Activated naive CD4-positive, alpha-beta T cell treated with anti-CD3 and anti-CD28 coated beads, Interleukin-2, amount 50 U/mL, for 24 hours (primary cell): ENCODE measurements around the gene PPP1R12B.
"Not testable (repeated sequence)": the region's sequence is repeated elsewhere in the genome, so short reads cannot be mapped to it uniquely, and the experiment has no call there.

Experiments
- H3K27ac Mint-ChIP-seq: one replicate; pipeline ENCODE4 v1.8.0; 2021; ENCODE audit warnings: mild to moderate bottlenecking, mixed read lengths
- H3K27me3 Mint-ChIP-seq: one replicate; pipeline ENCODE4 v1.8.0; 2021; ENCODE audit warnings: mixed read lengths
- H3K36me3 Mint-ChIP-seq: one replicate; pipeline ENCODE4 v1.8.0; 2021; ENCODE audit warnings: mixed read lengths
- H3K4me1 Mint-ChIP-seq: one replicate; pipeline ENCODE4 v1.8.0; 2021; ENCODE audit warnings: mixed read lengths
- H3K4me3 Mint-ChIP-seq: one replicate; pipeline ENCODE4 v1.8.0; 2021; ENCODE audit warnings: mild to moderate bottlenecking, mixed read lengths
- H3K9me3 Mint-ChIP-seq: one replicate; pipeline ENCODE4 v1.8.0; 2021; ENCODE audit warnings: mixed read lengths

The PPP1R12B gene

DNA sequence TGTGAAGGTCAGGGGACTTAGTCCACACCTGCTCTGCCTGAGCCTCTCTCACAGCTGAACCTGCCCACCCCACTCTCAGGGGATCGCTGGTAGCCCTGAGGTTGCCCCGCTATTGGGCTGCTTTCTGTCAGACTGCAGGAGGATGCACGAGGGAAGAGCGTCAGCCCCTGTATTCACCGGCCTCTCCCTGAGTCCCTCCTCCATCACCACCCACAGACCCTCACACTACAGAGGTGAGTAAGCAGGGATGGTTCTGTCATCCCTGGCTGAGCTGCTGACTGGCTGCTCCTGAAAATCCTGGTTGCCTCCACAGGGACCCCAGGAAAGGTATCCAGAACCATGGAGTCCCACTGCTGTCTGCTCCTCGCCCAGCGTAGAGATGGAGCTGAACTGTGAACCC, 243.0 kb downstream of the PPP1R12B start:
- Mint-ChIP-seq H3K4me1 (no peaks in the 10 kb centered on the region), H3K4me3 (no peak overlapping the region), H3K27ac (no peak overlapping the region), H3K36me3 (peaks cover 3% of the 10 kb centered on the region), H3K27me3 (no peaks in the 10 kb centered on the region), H3K9me3 (no peaks in the 10 kb centered on the region)

DNA sequence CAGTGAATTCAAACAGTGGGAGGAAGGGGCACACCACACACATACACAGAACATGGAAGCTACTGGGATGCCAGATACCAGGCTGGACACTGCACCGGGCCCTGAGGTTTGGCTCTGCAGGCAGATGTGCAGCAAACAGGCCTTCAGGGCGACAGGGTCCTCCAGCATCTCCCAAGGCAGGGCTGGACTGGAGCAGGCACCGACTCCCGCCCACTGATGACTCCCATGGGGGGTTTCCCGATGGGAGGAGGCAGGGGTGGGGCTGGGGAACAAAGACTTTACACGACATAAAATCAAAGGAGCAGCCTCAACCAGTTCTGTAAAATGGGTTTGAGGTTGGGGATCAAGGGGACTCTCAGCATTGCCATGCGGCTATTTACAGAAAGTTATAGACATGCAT, 243.6 kb downstream of the PPP1R12B start:
- no peaks in the 10 kb centered on the region for H3K27me3 Mint-ChIP-seq
- H3K27ac Mint-ChIP-seq = no peak overlapping the region
- no peak overlapping the region for H3K4me3 Mint-ChIP-seq
- H3K9me3 Mint-ChIP-seq = no peaks in the 10 kb centered on the region
- peaks cover 4% of the 10 kb centered on the region for H3K36me3 Mint-ChIP-seq
- no peaks in the 10 kb centered on the region for H3K4me1 Mint-ChIP-seq

DNA sequence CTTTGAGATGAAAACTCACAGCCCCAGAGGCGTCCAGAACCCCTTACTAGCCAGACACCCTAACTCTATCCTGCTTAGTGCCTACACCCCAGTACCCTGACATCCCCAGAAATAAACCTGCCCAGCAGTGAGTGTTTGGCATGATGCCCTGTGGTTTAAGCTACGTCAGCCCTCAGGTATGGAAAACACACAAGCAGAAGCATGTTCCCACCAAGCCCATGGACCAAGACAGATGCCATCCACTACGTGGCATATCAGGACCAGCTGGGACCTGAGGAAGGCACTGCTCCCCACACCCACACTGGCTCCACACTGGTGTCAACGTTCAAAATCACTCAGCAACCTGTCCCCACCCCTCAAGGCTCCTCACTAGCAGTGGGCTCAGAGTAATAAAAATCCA, 245.3 kb downstream of the PPP1R12B start:
- Mint-ChIP-seq H3K4me3 (no peak overlapping the region), H3K27ac (no peak overlapping the region), H3K27me3 (no peaks in the 10 kb centered on the region), H3K9me3 (no peaks in the 10 kb centered on the region), H3K4me1 (no peaks in the 10 kb centered on the region), H3K36me3 (peaks cover 6% of the 10 kb centered on the region)

DNA sequence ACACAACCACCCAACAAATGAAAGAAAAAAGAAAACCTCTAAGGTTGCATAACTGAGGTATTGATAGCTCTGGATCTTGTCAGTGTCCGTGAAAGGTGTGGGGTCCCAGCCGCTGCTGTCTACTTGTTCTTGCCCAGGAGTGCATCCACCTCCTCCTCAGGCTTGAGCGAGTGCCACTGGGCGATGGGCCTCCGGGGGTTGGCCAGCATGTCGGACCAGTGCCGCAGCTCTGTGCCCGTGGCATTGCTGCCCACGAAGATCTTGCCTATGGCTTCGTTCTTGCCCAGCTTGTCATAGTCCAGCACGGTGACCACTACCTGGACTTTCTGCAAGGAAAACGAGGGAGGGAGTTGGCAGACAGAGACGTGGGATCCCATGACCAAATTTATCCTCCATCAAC, 248.1 kb downstream of the PPP1R12B start:
- H3K36me3 Mint-ChIP-seq = peaks cover 6% of the 10 kb centered on the region
- H3K4me1 Mint-ChIP-seq = no peaks in the 10 kb centered on the region
- no peak overlapping the region for H3K4me3 Mint-ChIP-seq
- no peaks in the 10 kb centered on the region for H3K27me3 Mint-ChIP-seq
- H3K9me3 Mint-ChIP-seq = no peaks in the 10 kb centered on the region
- no peak overlapping the region for H3K27ac Mint-ChIP-seq

DNA sequence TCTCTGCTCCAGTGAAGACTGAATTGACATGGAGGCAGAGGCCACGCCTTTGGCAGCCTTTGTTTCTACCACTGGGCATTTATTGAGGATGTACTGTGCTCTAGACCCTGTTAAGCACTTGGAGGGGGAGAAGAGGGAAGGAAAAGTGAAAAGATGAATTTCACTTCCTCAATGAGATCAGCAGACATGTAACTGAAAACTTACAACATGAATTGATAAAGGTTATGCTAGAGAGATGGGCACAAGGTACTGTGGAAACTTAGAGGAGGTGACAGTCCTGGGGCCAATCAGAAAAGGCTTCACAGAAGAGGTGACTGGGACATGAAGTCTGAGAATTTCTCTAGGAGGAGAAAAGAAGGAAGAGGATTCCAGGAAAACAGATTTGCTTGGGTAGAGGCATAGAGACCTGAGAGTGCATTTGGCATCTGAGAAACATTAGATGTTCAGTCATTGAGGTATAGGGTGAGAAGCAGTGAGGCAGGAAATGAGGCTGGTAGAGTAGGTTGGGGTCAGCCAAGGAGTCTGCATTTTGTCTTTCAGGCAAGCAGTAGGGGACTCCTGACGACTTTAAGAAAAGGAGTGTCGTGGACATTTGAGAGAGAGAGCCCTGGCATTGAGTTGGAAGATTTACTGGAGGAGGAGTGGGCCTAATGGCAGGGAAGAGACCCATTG, 248.7 kb downstream of the PPP1R12B start:
- no peaks in the 10 kb centered on the region for H3K4me1 Mint-ChIP-seq
- H3K9me3 Mint-ChIP-seq = no peaks in the 10 kb centered on the region
- no peak overlapping the region for H3K4me3 Mint-ChIP-seq
- H3K27me3 Mint-ChIP-seq = no peaks in the 10 kb centered on the region
- H3K27ac Mint-ChIP-seq = no peak overlapping the region
- peaks cover 6% of the 10 kb centered on the region for H3K36me3 Mint-ChIP-seq

DNA sequence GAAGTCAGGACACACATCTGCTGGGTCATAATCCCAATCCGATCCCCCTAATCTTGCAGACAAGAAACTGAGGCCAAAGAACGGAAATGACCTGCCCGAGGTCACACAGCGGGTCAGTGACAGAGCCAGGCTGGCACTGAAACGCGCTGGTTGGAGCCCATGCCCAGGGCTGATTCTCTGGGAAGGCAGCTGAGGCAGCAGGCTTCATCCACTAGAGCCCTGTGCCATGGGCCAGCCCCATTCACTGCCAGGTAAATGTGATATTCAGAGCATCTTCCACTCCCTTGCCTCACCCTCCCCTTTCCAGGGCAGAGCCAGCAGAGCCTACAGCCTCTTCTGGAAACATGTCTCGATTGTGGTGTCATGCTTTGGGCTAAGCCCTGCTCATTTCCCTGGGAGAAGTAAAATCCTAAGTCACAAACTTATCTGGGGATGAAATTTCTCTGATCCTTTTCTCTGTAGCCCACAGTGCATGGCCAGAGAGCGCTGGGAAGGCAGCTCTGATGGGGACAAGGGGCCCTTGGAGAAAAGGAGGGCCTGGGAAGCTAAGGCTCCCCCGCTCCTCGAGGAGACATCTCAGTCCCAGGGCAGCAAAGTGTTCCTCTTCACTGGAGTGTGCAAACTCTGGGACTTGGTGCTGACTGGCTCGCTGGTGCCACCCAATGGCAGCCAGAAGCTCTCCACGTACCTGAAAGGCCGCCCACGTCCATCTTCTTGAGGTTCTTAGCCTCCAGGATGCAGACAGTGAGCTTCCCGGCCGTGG, 251.4 kb downstream of the PPP1R12B start:
- H3K27ac Mint-ChIP-seq = no peak overlapping the region
- H3K36me3 Mint-ChIP-seq = peaks cover 8% of the 10 kb centered on the region

DNA sequence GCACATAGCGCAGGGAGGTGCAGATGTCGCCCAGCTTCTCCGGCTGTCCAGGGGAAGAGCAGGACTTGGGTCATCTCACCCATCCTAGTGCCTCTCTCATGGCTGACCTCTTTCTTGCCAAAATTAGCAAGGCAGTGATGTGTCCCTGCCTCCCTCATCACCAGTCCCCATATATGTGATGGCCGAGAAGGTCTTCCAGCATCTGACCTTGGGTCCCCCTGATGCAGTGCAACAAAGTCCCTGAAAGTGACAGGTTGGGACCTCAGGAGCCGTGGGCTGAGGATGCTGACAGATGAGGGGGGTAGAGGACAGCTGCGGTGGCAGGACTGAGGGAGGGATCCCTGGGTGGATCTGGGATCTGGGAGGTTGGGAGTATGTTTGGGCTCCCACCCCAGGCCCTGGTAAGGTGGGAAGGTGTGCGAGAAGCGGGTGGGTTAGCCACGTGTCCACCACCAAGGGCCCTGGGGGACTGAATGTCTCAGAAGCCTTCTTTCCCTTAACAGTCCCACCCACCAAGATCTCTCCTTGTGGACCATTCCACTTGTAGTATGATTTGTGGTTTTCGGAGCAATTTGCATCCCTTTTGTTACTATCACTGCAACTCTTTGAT, 252.0 kb downstream of the PPP1R12B start:
- Mint-ChIP-seq H3K27ac (peak overlapping the region; percentile 27), H3K36me3 (peaks cover 12% of the 10 kb centered on the region)

More for the DNA sequence above, 251.4 kb downstream of the PPP1R12B start:
- Mint-ChIP-seq H3K4me3 (no peak overlapping the region), H3K27me3 (no peaks in the 10 kb centered on the region), H3K9me3 (no peaks in the 10 kb centered on the region), H3K4me1 (no peaks in the 10 kb centered on the region)

DNA sequence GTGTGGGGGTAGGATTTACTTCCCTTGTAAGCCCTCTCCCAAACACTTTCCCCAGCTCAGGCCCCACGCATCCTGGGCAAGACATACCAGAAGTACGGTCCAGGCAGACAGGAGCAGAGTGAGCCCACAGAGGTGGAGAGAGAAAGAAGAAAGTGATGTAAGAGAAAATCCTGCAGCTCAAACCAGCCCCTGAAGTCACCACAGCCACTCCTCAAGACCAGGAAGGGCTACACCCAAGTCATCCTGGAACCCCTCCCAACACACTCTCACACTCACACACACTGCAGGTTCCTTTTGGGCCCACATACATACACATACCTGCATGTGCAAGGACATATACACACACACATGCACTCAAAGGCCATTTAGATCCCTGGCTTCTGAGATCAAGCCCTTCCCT, 254.9 kb downstream of the PPP1R12B start:
- H3K9me3 Mint-ChIP-seq = no peaks in the 10 kb centered on the region
- no peaks in the 10 kb centered on the region for H3K27me3 Mint-ChIP-seq
- no peak overlapping the region for H3K27ac Mint-ChIP-seq
- no peaks in the 10 kb centered on the region for H3K4me1 Mint-ChIP-seq
- H3K4me3 Mint-ChIP-seq = no peak overlapping the region
- H3K36me3 Mint-ChIP-seq = peaks cover 13% of the 10 kb centered on the region

More for the DNA sequence above, 252.0 kb downstream of the PPP1R12B start:
- H3K27me3 Mint-ChIP-seq = no peaks in the 10 kb centered on the region
- H3K4me3 Mint-ChIP-seq = no peak overlapping the region
- no peaks in the 10 kb centered on the region for H3K4me1 Mint-ChIP-seq
- H3K9me3 Mint-ChIP-seq = no peaks in the 10 kb centered on the region

DNA sequence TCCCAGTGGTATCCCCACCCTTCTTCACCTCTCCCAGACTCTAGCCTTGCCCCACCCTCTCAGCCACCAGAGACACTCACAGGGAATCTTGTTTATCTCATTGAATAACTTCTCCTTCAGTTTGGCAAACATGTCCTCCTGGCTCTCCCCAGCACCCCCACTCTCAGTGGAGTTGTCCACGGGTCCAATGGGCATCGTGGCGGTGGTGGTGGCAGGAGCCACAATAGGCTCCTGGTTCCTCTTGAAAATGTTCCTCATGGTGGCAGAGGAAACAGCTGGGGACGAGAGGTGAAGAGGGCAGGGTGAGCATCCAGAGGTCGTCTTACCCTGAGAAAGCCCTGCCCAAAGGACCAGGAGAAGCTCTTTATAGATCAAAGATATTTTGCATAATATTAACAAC, 257.0 kb downstream of the PPP1R12B start:
- Mint-ChIP-seq H3K4me3 (no peak overlapping the region), H3K9me3 (no peaks in the 10 kb centered on the region), H3K27me3 (no peaks in the 10 kb centered on the region), H3K27ac (peak overlapping the region; percentile 31), H3K36me3 (peaks cover 13% of the 10 kb centered on the region), H3K4me1 (no peaks in the 10 kb centered on the region)

DNA sequence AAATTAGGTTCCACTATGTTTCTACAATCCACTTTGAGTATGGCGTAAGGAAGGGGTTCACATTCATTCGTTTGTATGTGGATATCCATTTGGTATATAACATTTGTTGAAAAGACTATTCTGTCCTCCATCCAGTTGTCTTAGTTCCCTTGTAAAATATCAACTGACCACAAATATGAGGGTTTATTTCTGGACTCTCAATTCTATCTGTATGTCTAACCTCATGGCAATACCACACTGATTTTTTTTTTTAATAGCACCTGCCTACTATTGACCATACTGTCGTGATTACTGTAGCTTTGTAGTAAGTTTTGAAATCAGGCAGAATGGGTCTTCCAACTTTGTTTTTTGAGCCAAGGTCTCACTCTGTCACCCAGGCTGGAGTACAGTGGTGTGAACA, 263.5 kb downstream of the PPP1R12B start:
- H3K4me1 Mint-ChIP-seq = peaks cover 17% of the 10 kb centered on the region
- not testable (repeated sequence) for H3K27me3 Mint-ChIP-seq, H3K36me3 Mint-ChIP-seq, H3K4me3 Mint-ChIP-seq, H3K9me3 Mint-ChIP-seq, H3K27ac Mint-ChIP-seq

DNA sequence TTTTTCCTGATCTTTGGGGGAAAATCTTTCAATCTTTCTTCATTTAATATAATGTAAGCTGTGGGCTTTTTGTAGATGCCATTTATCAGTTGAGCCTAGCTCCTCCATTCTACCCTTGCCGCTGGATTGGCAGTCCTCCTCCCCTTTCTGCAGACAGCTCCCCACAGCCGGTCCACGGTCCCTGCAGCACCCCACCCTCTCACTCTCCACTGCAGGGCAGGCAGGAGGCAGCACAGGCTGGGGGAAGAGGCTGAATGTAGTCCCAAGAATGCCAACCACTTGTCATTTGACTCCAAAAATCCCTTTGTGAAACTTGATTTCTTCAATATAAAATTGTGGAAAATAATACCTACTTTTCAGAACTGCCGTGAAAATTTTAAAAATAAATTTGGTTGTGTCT, 265.1 kb downstream of the PPP1R12B start:
- peaks cover 8% of the 10 kb centered on the region for H3K27me3 Mint-ChIP-seq
- no peak overlapping the region for H3K4me3 Mint-ChIP-seq
- H3K4me1 Mint-ChIP-seq = peaks cover 17% of the 10 kb centered on the region
- H3K36me3 Mint-ChIP-seq = no peaks in the 10 kb centered on the region
- no peaks in the 10 kb centered on the region for H3K9me3 Mint-ChIP-seq
- no peak overlapping the region for H3K27ac Mint-ChIP-seq

DNA sequence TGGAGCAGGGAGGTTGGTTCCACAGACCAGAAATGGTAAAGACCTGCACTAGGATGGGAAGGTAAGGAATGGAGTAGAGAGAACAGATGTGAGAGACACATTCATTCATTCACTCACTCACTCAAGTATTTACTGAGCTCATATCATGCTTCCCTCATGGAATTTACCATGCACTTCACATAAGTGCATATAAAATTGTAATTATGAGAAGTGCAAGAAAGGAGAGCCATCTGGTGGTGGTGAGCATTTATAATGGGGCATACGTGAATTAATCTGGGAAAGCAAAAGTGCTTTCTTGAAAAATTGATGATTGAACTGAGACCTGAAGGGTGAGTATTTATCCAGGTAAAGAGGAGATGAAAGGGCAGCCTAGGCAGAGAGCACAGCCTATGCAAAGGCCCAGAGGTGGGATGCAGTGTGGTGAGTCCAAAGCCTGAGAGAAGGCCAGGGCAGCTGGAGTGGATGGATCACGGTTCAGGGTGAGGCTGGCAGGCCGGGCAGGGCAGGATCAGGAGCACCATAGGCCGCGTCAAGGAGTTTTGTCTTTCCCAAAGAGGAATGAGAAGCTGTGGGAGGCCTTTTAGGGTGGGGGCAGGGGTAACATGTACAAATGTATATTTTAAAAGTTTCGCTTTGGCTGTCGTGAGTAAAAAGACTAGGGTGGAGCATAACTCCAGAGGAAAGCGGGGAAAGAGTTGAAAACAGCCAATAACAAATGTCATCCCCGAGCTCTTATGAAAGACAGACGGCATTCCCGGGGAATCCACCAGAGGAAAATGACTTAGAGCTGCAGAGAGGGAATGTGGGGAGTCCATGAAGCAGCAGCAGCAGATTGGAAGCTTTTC, 266.1 kb downstream of the PPP1R12B start:
- H3K27ac Mint-ChIP-seq, H3K36me3 Mint-ChIP-seq, H3K9me3 Mint-ChIP-seq, H3K4me3 Mint-ChIP-seq: not testable (repeated sequence)
- peaks cover 17% of the 10 kb centered on the region for H3K4me1 Mint-ChIP-seq
- peaks cover 11% of the 10 kb centered on the region for H3K27me3 Mint-ChIP-seq

DNA sequence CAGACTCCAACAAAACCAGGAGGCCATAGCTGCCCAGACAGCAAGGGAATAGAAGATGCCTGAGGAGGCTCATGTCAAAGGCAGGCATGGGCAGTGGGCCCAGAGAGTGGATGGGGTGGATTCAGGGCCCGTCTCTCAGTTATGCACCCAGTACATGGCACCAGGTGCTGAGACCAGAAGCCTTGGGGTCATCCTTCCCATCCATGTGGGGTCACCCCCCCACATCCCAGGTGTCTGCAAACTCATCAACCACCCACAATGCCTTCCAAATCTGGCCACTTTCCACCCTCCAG, 266.7 kb downstream of the PPP1R12B start:
- H3K4me3 Mint-ChIP-seq, H3K27ac Mint-ChIP-seq: not testable (repeated sequence)
- peaks cover 11% of the 10 kb centered on the region for H3K27me3 Mint-ChIP-seq

DNA sequence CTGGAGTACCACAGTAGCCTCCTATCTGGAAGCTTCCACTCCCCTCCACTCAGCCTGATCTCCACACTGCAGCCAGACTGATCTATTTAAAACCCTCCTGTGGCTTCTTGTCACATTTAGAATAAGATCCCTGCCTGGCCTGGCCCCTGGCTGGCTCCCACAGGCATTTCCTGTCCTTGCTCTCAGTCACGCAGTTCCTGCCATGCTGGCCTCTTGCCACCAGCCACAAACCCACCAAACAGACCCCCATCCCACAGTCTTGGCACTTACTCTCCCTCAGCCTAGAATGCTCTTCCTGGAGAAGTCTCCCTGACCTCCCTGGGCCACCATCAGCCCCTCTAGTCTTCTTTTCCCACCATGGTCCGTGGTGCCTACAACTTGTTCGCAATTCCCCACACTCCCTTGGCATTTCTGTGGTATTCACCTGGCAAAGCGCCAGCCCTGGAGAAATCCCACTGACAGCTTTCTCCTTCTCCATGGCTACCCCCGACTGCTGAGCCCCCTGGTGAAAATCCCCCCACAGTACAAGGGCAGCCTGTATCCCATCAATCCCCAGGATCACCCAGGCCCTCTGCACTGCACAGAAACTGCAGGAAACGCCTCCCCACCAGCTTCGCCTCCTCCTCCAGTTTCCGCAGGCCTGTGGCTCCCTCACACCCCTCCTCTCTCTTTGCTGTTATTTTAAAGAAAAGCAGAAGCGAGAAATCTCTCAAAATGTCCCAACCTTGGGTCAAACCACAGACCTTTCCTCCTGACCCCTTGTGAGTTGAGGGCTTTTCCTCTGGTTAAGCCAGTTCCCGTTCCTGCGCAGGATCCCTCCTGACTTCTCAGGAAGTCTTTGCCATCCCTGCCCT, 267.2 kb downstream of the PPP1R12B start:
- H3K9me3 Mint-ChIP-seq = no peaks in the 10 kb centered on the region
- peaks cover 17% of the 10 kb centered on the region for H3K4me1 Mint-ChIP-seq
- H3K27me3 Mint-ChIP-seq = peaks cover 12% of the 10 kb centered on the region
- no peak overlapping the region for H3K4me3 Mint-ChIP-seq
- H3K27ac Mint-ChIP-seq = peak overlapping the region; percentile 25
- H3K36me3 Mint-ChIP-seq = no peaks in the 10 kb centered on the region

More for the DNA sequence above, 266.7 kb downstream of the PPP1R12B start:
- H3K36me3 Mint-ChIP-seq, H3K9me3 Mint-ChIP-seq: not testable (repeated sequence)
- H3K4me1 Mint-ChIP-seq = peaks cover 17% of the 10 kb centered on the region

DNA sequence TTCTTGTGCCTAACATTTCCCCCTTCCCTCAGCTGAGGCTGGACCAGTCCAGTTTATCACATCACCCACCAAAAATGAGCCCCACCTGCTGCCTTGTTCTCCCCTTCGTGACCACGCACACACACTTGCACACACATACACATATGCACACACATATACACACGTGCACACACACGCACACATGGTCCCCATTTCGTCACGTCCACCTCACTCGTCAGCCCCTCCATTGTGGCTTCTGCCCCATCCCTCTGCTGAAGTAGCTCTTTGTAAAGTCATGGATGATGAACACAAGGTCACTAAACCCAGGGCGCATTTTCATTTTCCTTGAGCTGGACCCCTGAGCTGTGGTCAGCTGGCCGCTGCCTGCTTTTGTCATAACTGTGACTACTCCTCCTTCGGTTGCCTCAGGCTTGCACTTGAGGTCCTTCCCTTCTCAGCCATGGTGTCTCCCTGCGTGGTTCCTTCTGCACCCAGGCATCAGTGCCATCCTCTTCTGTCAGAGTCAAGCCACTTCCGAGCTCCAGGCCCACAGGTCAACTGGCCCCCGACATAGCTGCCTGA, 267.9 kb downstream of the PPP1R12B start:
- H3K27ac Mint-ChIP-seq = peak overlapping the region; percentile 3
- peaks cover 13% of the 10 kb centered on the region for H3K27me3 Mint-ChIP-seq
- H3K4me1 Mint-ChIP-seq = peaks cover 17% of the 10 kb centered on the region
- H3K9me3 Mint-ChIP-seq = no peaks in the 10 kb centered on the region
- no peaks in the 10 kb centered on the region for H3K36me3 Mint-ChIP-seq
- no peak overlapping the region for H3K4me3 Mint-ChIP-seq
